ENCODE data around the gene LRRC49.
"Not testable (repeated sequence)": the region's sequence is repeated elsewhere in the genome, so short reads cannot be mapped to it uniquely, and the experiment has no call there.

Gene LRRC49

DNA sequence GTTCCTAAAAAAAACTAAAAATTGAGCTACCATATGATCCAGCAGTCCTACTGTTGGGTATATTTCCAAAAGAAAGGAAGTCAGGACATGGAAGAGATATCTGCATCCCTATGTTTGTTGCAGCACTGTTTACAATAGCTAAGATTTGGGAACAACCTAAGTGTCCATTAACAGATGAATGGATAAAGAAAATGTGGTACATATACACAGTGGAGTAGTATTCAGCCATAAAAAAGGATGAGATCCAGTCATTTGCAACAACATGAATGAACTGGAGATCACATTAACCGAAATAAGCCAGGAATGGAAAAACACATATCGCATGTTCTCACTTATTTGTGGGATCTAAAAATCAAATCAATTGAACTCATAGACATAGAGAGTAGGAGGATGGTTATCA, 29.5 kb downstream of the LRRC49 start:
- intact Hi-C loops (cut with micrococcal nuclease) = no loop called here
- peaks cover 5% of the 10 kb centered on the region for H3K27me3 Mint-ChIP-seq

DNA sequence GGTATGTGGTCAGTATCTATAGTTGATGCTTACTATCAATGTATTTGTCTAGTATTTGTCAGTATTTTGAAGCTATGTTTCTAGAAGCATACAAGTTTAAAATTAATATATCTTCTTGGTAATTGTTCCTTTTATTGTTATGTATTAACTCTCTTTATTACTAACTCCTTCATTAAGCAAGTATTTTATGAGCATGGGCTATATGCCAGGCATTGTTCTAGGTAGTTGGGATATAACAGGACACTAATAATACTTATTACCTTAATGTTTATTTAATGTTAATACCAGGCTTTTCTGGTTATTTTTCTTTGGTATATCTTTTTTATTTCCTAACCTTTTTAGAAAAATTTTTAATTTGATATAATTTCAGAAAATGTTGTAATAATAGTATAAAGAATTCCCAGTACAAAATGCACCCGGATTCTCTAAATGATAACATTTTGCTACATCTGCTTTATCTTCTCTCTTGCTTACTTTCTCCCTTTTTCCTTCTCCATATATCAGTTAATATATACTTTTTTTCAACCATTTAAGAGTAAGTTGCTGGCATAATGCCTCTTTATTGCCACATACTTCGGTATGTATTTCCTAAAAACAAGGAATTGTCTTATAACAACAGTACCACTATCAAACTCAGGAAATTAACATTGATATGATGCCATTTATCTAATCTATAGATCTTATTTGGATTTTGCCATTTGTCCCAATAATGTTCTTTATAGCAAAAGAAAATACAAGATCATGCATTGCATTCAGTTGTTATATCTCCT, 30.9 kb downstream of the LRRC49 start:
- H3K27me3 Mint-ChIP-seq = peaks cover 5% of the 10 kb centered on the region
- H3K36me3 Mint-ChIP-seq (ENCODE audit: low read depth) = no peaks in the 10 kb centered on the region
- no peaks in the 10 kb centered on the region for H3K9me3 Mint-ChIP-seq
- no peak overlapping the region for H3K27ac Mint-ChIP-seq
- no peaks in the 10 kb centered on the region for H3K4me1 Mint-ChIP-seq (ENCODE audit: low read depth)
- no peak overlapping the region for H3K4me3 Mint-ChIP-seq
- intact Hi-C loops (cut with micrococcal nuclease) = no loop called here

More for the DNA sequence above, 29.5 kb downstream of the LRRC49 start:
- Mint-ChIP-seq H3K27ac (no peak overlapping the region), H3K4me3 (no peak overlapping the region), H3K4me1 (ENCODE audit: low read depth) (no peaks in the 10 kb centered on the region), H3K36me3 (ENCODE audit: low read depth) (no peaks in the 10 kb centered on the region), H3K9me3 (peaks cover 4% of the 10 kb centered on the region)

DNA sequence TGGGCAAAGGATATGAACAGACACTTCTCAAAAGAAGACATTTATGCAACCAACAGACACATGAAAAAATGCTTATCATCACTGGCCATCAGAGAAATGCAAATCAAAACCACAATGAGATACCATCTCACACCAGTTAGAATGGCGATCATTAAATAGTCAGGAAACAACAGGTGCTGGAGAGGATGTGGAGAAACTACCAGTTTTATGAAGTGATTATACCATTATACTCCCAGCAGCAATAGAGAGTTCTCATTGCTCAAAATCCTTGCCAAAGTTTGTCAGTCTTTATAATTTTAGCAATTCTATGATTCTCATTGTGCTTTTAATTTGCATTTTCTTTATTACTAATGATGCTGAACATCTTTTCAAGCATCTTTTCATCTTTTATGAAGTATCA, 34.3 kb downstream of the LRRC49 start:
- H3K27ac Mint-ChIP-seq; H3K4me3 Mint-ChIP-seq; H3K9me3 Mint-ChIP-seq; H3K36me3 Mint-ChIP-seq (ENCODE audit: low read depth); intact Hi-C loops (cut with micrococcal nuclease); H3K4me1 Mint-ChIP-seq (ENCODE audit: low read depth); H3K27me3 Mint-ChIP-seq: not testable (repeated sequence)

DNA sequence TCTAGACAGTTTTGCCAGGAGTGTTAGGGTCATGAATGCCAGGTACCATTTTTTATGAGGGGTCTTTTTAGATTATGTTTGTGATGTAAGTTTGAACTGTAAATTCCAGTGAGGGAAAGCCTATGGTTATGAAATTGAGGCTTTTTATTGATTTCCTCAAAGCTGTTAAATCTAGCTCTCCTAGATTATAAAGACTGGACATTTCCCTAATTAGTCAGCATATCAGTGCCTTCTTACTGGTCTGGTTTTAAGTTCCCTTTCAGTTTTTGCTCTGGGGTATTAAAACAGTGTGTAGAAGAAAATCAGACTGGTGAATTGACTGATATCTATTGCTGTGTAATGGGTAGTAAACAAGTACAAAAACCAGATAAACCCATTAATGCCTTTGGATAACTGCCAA, 39.2 kb downstream of the LRRC49 start:
- H3K9me3 Mint-ChIP-seq = no peaks in the 10 kb centered on the region
- no peak overlapping the region for H3K4me3 Mint-ChIP-seq
- H3K4me1 Mint-ChIP-seq (ENCODE audit: low read depth) = peaks cover 6% of the 10 kb centered on the region
- peaks cover 3% of the 10 kb centered on the region for H3K27me3 Mint-ChIP-seq
- H3K36me3 Mint-ChIP-seq (ENCODE audit: low read depth) = no peaks in the 10 kb centered on the region
- H3K27ac Mint-ChIP-seq = no peak overlapping the region
- intact Hi-C loops (cut with micrococcal nuclease) = no loop called here

DNA sequence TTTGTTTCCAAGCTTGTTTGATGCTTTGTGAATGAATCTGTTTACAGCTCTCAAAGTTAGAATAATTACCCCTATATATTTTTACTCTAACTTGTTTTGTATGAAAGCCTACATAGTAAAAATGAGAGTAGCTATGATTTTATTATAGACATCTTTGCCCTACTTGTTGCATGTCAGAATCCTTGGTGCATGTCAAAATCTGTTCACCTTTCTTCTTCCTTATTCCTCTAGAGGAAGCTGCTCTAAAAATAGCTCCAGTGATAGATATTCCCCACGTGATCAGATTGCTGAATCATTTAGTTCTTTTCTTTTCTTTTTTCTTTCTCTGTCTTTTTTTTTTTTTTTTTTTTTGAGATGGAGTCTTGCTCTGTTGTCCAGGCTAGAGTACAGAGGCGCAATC, 39.8 kb downstream of the LRRC49 start:
- Mint-ChIP-seq H3K4me3 (no peak overlapping the region), H3K9me3 (no peaks in the 10 kb centered on the region), H3K27ac (no peak overlapping the region), H3K27me3 (peaks cover 3% of the 10 kb centered on the region), H3K4me1 (ENCODE audit: low read depth) (peaks cover 6% of the 10 kb centered on the region), H3K36me3 (ENCODE audit: low read depth) (no peaks in the 10 kb centered on the region)
- intact Hi-C loops (cut with micrococcal nuclease) = no loop called here

DNA sequence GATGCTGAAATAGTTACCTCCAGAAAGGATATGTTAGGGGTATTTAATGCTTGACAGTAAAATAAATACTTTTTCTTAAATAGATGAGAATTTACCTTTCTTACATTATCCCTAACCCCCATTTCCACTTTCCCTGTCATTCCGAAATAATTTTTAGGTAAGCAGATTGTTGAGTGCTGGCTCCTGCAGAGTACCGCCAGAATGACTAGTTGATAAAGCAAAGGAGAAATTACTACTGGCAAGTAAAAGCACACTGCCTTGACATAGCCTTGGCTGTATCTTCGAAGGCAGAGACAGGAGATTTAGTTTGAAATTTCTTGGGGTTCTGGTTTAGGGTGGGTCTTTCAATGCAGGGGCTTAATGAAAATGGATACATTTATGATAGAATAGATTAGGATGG, 40.8 kb downstream of the LRRC49 start:
- H3K9me3 Mint-ChIP-seq = no peaks in the 10 kb centered on the region
- H3K36me3 Mint-ChIP-seq (ENCODE audit: low read depth) = no peaks in the 10 kb centered on the region
- H3K27me3 Mint-ChIP-seq = peaks cover 3% of the 10 kb centered on the region
- no peak overlapping the region for H3K4me3 Mint-ChIP-seq
- intact Hi-C loops (cut with micrococcal nuclease) = no loop called here
- H3K4me1 Mint-ChIP-seq (ENCODE audit: low read depth) = peaks cover 6% of the 10 kb centered on the region
- no peak overlapping the region for H3K27ac Mint-ChIP-seq

DNA sequence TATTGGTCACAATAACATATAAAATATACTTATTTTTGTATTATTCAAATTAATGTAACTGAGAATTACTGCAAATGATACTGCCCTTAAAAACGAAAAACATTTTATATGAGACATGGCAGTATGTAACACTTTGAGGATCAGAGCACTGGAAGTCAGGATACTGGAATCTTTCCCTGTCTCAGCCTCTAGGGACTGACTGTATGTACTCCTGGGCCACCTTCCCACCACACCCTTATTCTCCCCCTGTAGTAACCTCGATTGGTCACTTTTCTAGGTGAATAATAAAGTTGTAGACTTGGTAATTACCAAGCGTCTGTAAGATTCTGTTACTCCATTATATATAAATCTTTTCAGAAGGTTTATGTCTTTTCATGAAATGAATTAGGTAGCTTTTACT, 43.0 kb downstream of the LRRC49 start:
- no peak overlapping the region for H3K27ac Mint-ChIP-seq
- intact Hi-C loops (cut with micrococcal nuclease) = no loop called here
- H3K27me3 Mint-ChIP-seq = peaks cover 3% of the 10 kb centered on the region
- H3K36me3 Mint-ChIP-seq (ENCODE audit: low read depth) = no peaks in the 10 kb centered on the region
- no peaks in the 10 kb centered on the region for H3K9me3 Mint-ChIP-seq
- H3K4me1 Mint-ChIP-seq (ENCODE audit: low read depth) = peaks cover 6% of the 10 kb centered on the region
- no peak overlapping the region for H3K4me3 Mint-ChIP-seq

DNA sequence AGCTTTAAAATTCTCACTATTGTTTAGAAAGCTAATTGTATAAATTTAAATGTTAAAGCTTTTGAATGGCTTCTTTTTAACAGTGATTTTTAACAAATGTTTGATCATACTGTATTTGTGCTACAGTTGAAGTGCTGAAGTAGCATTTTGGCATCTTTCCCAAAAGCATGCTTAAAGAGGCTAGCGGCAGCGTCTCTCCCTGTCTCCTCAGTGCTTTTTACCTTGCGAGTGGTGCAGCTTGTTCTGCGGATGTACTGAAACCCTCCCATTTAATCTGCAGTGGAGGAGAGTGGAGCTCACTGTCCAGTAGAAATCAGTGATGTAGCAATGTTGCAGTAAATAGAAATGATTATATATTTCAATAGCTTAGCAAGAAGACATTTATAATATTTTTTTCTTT, 43.7 kb downstream of the LRRC49 start:
- H3K27ac Mint-ChIP-seq = no peak overlapping the region
- no peak overlapping the region for H3K4me3 Mint-ChIP-seq
- H3K36me3 Mint-ChIP-seq (ENCODE audit: low read depth) = no peaks in the 10 kb centered on the region
- no peaks in the 10 kb centered on the region for H3K9me3 Mint-ChIP-seq
- H3K4me1 Mint-ChIP-seq (ENCODE audit: low read depth) = peaks cover 6% of the 10 kb centered on the region
- intact Hi-C loops (cut with micrococcal nuclease) = no loop called here
- peaks cover 3% of the 10 kb centered on the region for H3K27me3 Mint-ChIP-seq

DNA sequence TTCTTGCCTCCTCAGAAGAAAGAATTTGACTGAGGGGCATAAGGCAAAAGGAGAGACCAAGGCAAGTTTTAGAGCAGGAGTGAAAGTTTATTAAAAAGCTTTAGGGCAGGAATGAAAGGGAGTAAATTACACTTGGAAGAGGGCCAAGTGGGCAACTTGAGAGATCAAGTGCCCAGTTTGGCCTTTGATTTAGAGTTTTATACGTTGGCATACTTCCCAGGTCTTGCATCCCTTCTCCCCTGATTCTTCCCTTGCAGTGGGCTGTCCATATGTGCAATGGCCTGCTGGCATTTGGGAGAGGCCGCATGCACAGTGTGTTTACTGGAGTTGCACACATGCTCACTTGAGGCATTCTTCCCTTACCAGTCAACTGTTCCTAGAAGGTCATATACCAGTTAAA, 50.7 kb downstream of the LRRC49 start:
- H3K4me1 Mint-ChIP-seq (ENCODE audit: low read depth); H3K27me3 Mint-ChIP-seq; H3K4me3 Mint-ChIP-seq; intact Hi-C loops (cut with micrococcal nuclease); H3K36me3 Mint-ChIP-seq (ENCODE audit: low read depth); H3K27ac Mint-ChIP-seq; H3K9me3 Mint-ChIP-seq: not testable (repeated sequence)

DNA sequence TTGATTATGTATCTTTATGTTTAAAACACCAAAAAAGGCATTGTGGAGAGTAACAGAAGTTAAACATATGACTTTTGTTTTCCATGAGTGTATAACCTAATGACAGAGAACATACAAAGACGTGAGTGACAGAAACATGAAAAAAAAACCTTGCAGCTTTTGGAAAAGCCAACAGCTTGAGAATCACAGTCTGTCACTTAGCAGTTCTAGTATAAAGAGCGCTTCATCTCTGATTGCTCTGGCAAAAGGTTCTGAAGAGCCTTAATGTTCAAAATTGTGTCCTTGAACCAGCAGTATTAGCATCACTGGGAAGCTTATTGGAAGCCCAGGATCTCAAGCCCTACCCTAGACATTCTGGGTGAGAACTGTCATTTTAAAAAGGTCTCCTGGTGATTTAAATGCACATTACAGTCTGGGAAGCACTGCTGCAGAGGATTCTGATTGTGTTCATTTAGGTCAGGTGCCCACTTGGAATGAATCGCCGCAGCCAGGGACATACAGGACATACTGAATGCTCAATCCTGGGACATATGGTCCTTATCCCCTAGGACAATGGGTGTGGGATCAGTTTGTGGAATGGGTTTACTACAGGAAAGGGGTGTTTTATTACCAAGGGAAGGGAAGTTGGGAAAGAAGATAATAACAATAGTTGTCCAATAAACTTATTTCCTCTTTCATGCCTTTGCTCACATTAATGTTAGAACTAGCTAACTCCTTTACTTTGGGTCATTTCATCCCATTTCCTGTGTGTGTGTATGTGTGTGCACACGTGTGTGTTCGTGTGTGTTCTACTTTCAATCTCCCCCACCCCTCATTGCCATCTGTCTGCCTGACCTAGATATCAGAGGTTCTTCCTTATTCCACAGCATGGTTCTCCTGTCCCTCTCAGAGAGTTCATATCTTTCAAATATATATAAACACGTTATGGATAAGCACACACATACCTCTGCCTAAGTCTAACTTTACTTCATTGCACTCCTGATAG, 55.0 kb downstream of the LRRC49 start:
- peaks cover 14% of the 10 kb centered on the region for H3K9me3 Mint-ChIP-seq
- no peak overlapping the region for H3K27ac Mint-ChIP-seq
- H3K4me3 Mint-ChIP-seq = no peak overlapping the region
- intact Hi-C loops (cut with micrococcal nuclease) = no loop called here
- no peaks in the 10 kb centered on the region for H3K27me3 Mint-ChIP-seq
- H3K36me3 Mint-ChIP-seq (ENCODE audit: low read depth) = no peaks in the 10 kb centered on the region
- H3K4me1 Mint-ChIP-seq (ENCODE audit: low read depth) = peaks cover 5% of the 10 kb centered on the region

DNA sequence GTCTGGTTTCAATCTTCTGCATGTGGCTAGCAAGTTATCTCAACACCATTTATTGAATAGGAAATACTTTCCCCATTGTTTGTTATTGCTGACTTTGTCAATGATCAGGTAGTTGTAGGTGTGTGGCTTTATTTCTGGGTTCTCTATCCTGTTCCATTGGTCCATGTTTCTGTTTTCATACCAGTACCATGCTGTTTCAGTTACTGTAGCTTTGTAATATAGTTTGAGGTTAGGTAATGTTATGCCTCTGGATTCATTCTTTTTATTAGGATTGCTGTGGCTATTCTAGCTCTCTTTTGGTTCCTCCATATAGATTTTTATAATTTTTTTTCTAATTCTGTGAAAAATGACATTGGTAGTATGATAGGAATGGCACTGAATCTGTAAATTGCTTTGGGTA, 58.3 kb downstream of the LRRC49 start:
- peaks cover 5% of the 10 kb centered on the region for H3K4me1 Mint-ChIP-seq (ENCODE audit: low read depth)
- intact Hi-C loops (cut with micrococcal nuclease) = no loop called here
- no peaks in the 10 kb centered on the region for H3K27me3 Mint-ChIP-seq
- H3K4me3 Mint-ChIP-seq = no peak overlapping the region
- no peak overlapping the region for H3K27ac Mint-ChIP-seq
- no peaks in the 10 kb centered on the region for H3K36me3 Mint-ChIP-seq (ENCODE audit: low read depth)
- peaks cover 14% of the 10 kb centered on the region for H3K9me3 Mint-ChIP-seq

DNA sequence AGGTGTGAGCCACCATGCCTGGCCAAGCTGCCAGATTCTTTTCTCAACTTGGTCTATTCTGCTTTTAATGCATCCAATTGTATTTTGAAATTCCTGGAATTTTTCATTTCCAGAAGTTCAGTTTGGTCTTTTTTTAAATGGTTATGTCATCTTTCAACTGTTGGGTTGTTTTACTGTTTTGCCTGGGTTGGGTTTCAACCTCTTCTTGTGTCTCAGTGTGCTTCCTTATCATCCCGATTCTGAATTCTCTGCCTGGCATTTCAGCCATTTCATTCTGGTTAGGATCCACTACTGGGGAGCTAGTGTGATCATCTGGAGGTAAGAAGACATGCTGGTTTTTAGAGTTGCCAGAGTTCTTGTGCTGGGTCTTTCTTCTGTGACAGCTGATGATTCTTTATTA, 61.5 kb downstream of the LRRC49 start:
- Mint-ChIP-seq H3K9me3 (peaks cover 14% of the 10 kb centered on the region), H3K27me3 (no peaks in the 10 kb centered on the region), H3K27ac (no peak overlapping the region), H3K4me3 (no peak overlapping the region), H3K36me3 (ENCODE audit: low read depth) (no peaks in the 10 kb centered on the region), H3K4me1 (ENCODE audit: low read depth) (no peaks in the 10 kb centered on the region)
- intact Hi-C loops (cut with micrococcal nuclease) = no loop called here

DNA sequence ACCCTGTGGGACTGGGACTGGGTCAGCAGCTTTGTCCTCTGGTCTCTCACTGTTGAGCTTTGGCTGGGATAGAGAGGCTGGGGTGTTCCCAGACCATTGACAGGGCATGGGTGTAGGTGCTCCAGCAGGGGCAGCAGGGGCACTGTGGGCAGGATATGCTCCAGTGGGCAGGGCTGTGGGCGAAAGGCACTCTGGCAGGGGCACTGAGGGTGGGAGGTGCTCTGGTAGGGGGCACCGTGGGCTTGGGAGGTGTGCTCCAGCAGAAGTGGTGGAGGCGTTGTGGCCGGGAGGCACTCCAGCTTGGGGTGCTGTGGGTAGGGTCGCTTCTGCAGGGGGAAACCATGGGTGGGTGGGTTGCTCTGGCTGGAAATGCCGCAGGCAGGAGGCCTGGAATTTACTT, 62.1 kb downstream of the LRRC49 start:
- Mint-ChIP-seq H3K4me1 (ENCODE audit: low read depth) (no peaks in the 10 kb centered on the region), H3K27me3 (no peaks in the 10 kb centered on the region), H3K36me3 (ENCODE audit: low read depth) (no peaks in the 10 kb centered on the region), H3K4me3 (no peak overlapping the region), H3K27ac (no peak overlapping the region), H3K9me3 (peaks cover 14% of the 10 kb centered on the region)
- intact Hi-C loops (cut with micrococcal nuclease) = no loop called here

DNA sequence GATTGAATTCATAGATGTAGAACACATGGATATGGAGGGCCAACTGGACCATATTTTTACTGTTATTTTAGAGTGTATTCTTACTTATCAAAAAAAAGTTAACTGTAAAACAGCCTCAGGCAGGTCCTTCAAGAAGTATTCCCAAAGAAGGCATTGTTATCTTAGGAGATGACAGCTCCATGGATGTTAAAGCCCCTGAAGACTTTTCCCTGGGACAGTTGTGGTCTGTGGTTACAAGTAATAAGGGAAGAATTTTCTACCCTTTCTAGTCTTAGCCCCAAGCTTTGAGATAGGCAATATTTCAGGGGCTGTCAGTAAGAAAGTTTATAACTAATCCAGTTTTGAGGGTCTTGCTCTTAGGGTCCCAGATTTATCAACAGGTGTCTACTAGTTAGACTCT, 62.5 kb downstream of the LRRC49 start:
- H3K36me3 Mint-ChIP-seq (ENCODE audit: low read depth) = no peaks in the 10 kb centered on the region
- H3K27me3 Mint-ChIP-seq = no peaks in the 10 kb centered on the region
- peaks cover 14% of the 10 kb centered on the region for H3K9me3 Mint-ChIP-seq
- intact Hi-C loops (cut with micrococcal nuclease) = no loop called here
- H3K4me3 Mint-ChIP-seq = no peak overlapping the region
- no peak overlapping the region for H3K27ac Mint-ChIP-seq
- H3K4me1 Mint-ChIP-seq (ENCODE audit: low read depth) = no peaks in the 10 kb centered on the region
